ENCODE measurements around the gene JAK1. TPM values are rescaled to one million over a fixed set of nuclear protein-coding genes. Genes with fewer than 3 reads are reported as not detected.

Gene JAK1
- total RNA-seq, 1 experiment from 2014 or later = 138 TPM

DNA sequence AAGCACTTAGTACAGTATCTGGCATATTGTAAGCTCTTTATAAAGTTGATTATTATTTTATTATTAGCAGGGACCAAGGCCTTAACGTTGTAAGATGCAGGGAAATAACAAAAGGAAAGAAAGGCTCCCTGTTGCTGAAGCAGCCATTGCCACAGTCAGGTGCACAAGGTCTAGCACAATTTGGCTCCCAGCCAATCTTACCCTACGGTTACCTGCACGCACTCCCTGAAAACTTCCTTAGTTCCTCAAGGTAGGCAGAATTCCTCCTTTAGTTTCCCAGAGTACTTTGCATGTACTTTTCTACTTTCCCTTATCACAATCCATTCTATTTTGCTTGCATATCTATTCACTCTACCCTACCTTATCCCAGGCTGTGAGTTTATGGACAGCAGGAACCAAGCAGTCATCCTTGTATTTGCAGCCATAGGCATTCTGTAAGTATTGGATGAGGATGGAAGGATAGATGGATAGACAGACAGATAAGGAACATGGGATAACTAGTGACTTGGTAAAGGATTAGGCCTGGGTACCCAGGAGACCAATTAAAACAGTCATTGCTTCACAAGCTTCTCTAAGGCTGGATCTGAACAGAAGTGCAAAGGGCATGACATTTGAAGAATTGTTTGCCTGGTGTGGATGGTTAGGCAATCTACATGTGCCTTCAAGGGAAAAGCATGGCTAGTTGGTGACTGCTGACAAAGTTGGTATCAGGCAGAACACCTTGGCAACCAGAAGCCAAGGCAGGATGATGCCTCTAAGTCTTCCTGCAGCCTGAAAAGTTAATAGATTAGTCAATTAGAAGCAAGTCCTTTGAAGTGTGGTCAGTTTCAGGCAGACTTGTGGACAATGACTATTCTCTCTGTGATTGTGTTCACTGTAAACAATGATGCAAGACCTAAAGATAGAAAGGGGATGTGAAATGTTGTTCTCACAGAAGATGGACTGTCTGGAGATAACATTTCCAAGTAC lies 20.8 kb upstream of the JAK1 start:
- ChIA-PET CTCF (no interaction called here), POLR2A (interaction anchor here (0.6 kb wide), 3 partner anchors 187 to 1676 kb away, joined by 3 to 19 read pairs (median 3); no protein-coding TSS in a partner anchor)
- Histone ChIP-seq H3K27ac (ENCODE audit: low read length) (no peak overlapping the region), H3K36me3 (ENCODE audit: control insufficient read depth, insufficient read depth, low read length) (no peaks in the 10 kb centered on the region), H3K9me3 (ENCODE audit: control insufficient read depth, insufficient read depth, low read depth, low read length) (no peaks in the 10 kb centered on the region), H3K4me1 (ENCODE audit: control insufficient read depth, insufficient read depth, low read length) (peaks cover 13% of the 10 kb centered on the region), H3K4me3 (ENCODE audit: low read depth in 2 of 2, low read length in 2 of 2) (no peak overlapping the region), H3K27me3 (ENCODE audit: control insufficient read depth, insufficient read depth, low read length) (no peaks in the 10 kb centered on the region)
- intact Hi-C loops (cut with micrococcal nuclease; ENCODE audit: unreplicated experiment) = no loop called here
- no TSS peak for BruUV-seq (replicated peaks)
- no peak for ATAC-seq
- no peak for DNase-seq (ENCODE audit: low read depth, low spot score)
- TF ChIP-seq SIN3A (IDR thresholded peaks at IDR 0.05; ENCODE audit: borderline replicate concordance, insufficient read depth, low read depth, low read length) = no peak
- TF ChIP-seq, protein P1, sequence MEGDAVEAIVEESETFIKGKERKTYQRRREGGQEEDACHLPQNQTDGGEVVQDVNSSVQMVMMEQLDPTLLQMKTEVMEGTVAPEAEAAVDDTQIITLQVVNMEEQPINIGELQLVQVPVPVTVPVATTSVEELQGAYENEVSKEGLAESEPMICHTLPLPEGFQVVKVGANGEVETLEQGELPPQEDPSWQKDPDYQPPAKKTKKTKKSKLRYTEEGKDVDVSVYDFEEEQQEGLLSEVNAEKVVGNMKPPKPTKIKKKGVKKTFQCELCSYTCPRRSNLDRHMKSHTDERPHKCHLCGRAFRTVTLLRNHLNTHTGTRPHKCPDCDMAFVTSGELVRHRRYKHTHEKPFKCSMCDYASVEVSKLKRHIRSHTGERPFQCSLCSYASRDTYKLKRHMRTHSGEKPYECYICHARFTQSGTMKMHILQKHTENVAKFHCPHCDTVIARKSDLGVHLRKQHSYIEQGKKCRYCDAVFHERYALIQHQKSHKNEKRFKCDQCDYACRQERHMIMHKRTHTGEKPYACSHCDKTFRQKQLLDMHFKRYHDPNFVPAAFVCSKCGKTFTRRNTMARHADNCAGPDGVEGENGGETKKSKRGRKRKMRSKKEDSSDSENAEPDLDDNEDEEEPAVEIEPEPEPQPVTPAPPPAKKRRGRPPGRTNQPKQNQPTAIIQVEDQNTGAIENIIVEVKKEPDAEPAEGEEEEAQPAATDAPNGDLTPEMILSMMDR (IDR thresholded peaks at IDR 0.05) = no peak
- TF ChIP-seq POLR2AphosphoS5 (IDR thresholded peaks at IDR 0.05; ENCODE audit: low read depth, low read length) = no peak
- no peak for TF ChIP-seq TCF7L2 (IDR thresholded peaks at IDR 0.05; ENCODE audit: low read depth, low read length)
- TF ChIP-seq, protein P2, sequence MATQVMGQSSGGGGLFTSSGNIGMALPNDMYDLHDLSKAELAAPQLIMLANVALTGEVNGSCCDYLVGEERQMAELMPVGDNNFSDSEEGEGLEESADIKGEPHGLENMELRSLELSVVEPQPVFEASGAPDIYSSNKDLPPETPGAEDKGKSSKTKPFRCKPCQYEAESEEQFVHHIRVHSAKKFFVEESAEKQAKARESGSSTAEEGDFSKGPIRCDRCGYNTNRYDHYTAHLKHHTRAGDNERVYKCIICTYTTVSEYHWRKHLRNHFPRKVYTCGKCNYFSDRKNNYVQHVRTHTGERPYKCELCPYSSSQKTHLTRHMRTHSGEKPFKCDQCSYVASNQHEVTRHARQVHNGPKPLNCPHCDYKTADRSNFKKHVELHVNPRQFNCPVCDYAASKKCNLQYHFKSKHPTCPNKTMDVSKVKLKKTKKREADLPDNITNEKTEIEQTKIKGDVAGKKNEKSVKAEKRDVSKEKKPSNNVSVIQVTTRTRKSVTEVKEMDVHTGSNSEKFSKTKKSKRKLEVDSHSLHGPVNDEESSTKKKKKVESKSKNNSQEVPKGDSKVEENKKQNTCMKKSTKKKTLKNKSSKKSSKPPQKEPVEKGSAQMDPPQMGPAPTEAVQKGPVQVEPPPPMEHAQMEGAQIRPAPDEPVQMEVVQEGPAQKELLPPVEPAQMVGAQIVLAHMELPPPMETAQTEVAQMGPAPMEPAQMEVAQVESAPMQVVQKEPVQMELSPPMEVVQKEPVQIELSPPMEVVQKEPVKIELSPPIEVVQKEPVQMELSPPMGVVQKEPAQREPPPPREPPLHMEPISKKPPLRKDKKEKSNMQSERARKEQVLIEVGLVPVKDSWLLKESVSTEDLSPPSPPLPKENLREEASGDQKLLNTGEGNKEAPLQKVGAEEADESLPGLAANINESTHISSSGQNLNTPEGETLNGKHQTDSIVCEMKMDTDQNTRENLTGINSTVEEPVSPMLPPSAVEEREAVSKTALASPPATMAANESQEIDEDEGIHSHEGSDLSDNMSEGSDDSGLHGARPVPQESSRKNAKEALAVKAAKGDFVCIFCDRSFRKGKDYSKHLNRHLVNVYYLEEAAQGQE (IDR thresholded peaks at IDR 0.05; ENCODE audit: insufficient read depth in 1 of 2, low read depth in 2 of 2, low read length in 1 of 2) = no peak
- in situ Hi-C loops (cut with HindIII; ENCODE audit: low pct_unique_long_range_greater_than_20kb, low sequenced_read_pairs) = no loop called here

DNA sequence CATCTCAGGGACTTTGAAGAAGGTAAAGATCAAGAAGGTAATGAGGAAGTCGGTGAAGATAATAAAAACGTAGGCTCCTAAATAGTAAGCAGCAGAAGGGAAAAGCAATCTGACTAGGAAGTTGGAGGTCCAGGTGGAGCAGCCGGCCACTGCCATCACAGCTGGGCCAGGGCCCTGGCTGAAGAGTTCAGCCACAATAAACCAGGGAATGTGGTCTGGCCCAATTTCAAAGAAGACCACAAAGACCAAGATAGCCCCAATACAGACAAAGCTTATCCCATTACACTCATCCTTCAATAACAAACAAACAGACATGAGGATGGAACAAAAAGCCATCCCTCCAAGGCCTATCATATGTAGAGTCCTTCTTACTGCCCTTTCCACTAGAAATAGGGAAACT lies 18.4 kb upstream of the JAK1 start:
- DNase-seq (ENCODE audit: low read depth, low spot score) = no peak
- Histone ChIP-seq H3K27ac (ENCODE audit: low read length) (no peak overlapping the region), H3K9me3 (ENCODE audit: control insufficient read depth, insufficient read depth, low read depth, low read length) (no peaks in the 10 kb centered on the region), H3K27me3 (ENCODE audit: control insufficient read depth, insufficient read depth, low read length) (no peaks in the 10 kb centered on the region), H3K4me3 (ENCODE audit: low read depth in 2 of 2, low read length in 2 of 2) (no peak overlapping the region), H3K36me3 (ENCODE audit: control insufficient read depth, insufficient read depth, low read length) (no peaks in the 10 kb centered on the region), H3K4me1 (ENCODE audit: control insufficient read depth, insufficient read depth, low read length) (peaks cover 13% of the 10 kb centered on the region)
- ChIA-PET POLR2A (no interaction called here), CTCF (no interaction called here)
- intact Hi-C loops (cut with micrococcal nuclease; ENCODE audit: unreplicated experiment) = no loop called here
- TF ChIP-seq, protein P2 (IDR thresholded peaks at IDR 0.05; ENCODE audit: insufficient read depth in 1 of 2, low read depth in 2 of 2, low read length in 1 of 2) = no peak
- TF ChIP-seq, protein P1 (IDR thresholded peaks at IDR 0.05) = no peak
- TF ChIP-seq SIN3A (IDR thresholded peaks at IDR 0.05; ENCODE audit: borderline replicate concordance, insufficient read depth, low read depth, low read length) (no peak), TCF7L2 (IDR thresholded peaks at IDR 0.05; ENCODE audit: low read depth, low read length) (no peak), POLR2AphosphoS5 (IDR thresholded peaks at IDR 0.05; ENCODE audit: low read depth, low read length) (no peak)
- ATAC-seq = no peak
- no TSS peak for BruUV-seq (replicated peaks)
- in situ Hi-C loops (cut with HindIII; ENCODE audit: low pct_unique_long_range_greater_than_20kb, low sequenced_read_pairs) = no loop called here

Measured in Panc1 (cell line).